ENCODE measurements around the gene ITGB3.

The ITGB3 gene

GRCh38 chr17:47205419-47205963, 48.1 kb upstream of the ITGB3 start:
- H3K36me3 ChIP-seq (ENCODE audit: control insufficient read depth, low read length) = peaks cover 3% of the 10 kb centered on the region; the same call in 1 of the 2 replicates
- H3K9me3 ChIP-seq (ENCODE audit: control insufficient read depth, insufficient read depth, low read length) = no peaks in the 10 kb centered on the region
- peak overlapping the region; percentile 76 for H3K27ac ChIP-seq (ENCODE audit: low read depth, low read length)
- no peaks in the 10 kb centered on the region for H4K20me1 ChIP-seq (ENCODE audit: control insufficient read depth, insufficient read depth, low read depth, low read length)
- no peak for TF ChIP-seq CTCF (IDR thresholded peaks at IDR 0.05; ENCODE audit: low read depth, low read length, poor library complexity, severe bottlenecking)
- no peak for TF ChIP-seq EZH2phosphoT487 (IDR thresholded peaks at IDR 0.05; ENCODE audit: borderline replicate concordance, low read length)
- H3K4me1 ChIP-seq (ENCODE audit: control insufficient read depth, low read length) = peaks cover 77% of the 10 kb centered on the region
- H3K79me2 ChIP-seq (ENCODE audit: control insufficient read depth, low read length) = no peaks in the 10 kb centered on the region
- H3K4me2 ChIP-seq (ENCODE audit: low read length) = peak overlapping the region; percentile 77
- H3K4me3 ChIP-seq (ENCODE audit: low read length) = peak overlapping the region; percentile 60
- H3K27me3 ChIP-seq (ENCODE audit: control insufficient read depth, low read length) = no peaks in the 10 kb centered on the region
- no peaks in the 10 kb centered on the region for H3K9me2 ChIP-seq (replicated peaks; ENCODE audit: control insufficient read depth, low read length)
- peaks cover 28% of the 10 kb centered on the region; the same call in 1 of the 2 replicates for H3F3A ChIP-seq (ENCODE audit: control insufficient read depth, insufficient read depth)

GRCh38 chr17:47207143-47208067, 46.2 kb upstream of the ITGB3 start:
- H4K20me1 ChIP-seq (ENCODE audit: control insufficient read depth, insufficient read depth, low read depth, low read length) = no peaks in the 10 kb centered on the region
- peak overlapping the region; percentile 77 for H3K4me2 ChIP-seq (ENCODE audit: low read length)
- peak overlapping the region; percentile 76 for H3K27ac ChIP-seq (ENCODE audit: low read depth, low read length)
- no peaks in the 10 kb centered on the region for H3K79me2 ChIP-seq (ENCODE audit: control insufficient read depth, low read length)
- peaks cover 70% of the 10 kb centered on the region for H3K4me1 ChIP-seq (ENCODE audit: control insufficient read depth, low read length)
- TF ChIP-seq EZH2phosphoT487 (IDR thresholded peaks at IDR 0.05; ENCODE audit: borderline replicate concordance, low read length) (no peak), CTCF (IDR thresholded peaks at IDR 0.05; ENCODE audit: low read depth, low read length, poor library complexity, severe bottlenecking) (no peak)
- peak overlapping the region; percentile 44 for H3K4me3 ChIP-seq (ENCODE audit: low read length)
- H3K9me3 ChIP-seq (ENCODE audit: control insufficient read depth, insufficient read depth, low read length) = no peaks in the 10 kb centered on the region
- peaks cover 3% of the 10 kb centered on the region; the same call in 1 of the 2 replicates for H3K36me3 ChIP-seq (ENCODE audit: control insufficient read depth, low read length)
- H3F3A ChIP-seq (ENCODE audit: control insufficient read depth, insufficient read depth) = peaks cover 24% of the 10 kb centered on the region; the same call in 1 of the 2 replicates
- H3K27me3 ChIP-seq (ENCODE audit: control insufficient read depth, low read length) = no peaks in the 10 kb centered on the region
- no peaks in the 10 kb centered on the region for H3K9me2 ChIP-seq (replicated peaks; ENCODE audit: control insufficient read depth, low read length)

GRCh38 chr17:47208744-47209488, 44.7 kb upstream of the ITGB3 start, which contains the start of gene MYL4:
MYL4 (plus strand) TSS chr17:47209348; CDS start chr17:47209423, 75 bp downstream.
- no peaks in the 10 kb centered on the region for H3K9me3 ChIP-seq (ENCODE audit: control insufficient read depth, insufficient read depth, low read length)
- TF ChIP-seq EZH2phosphoT487 (IDR thresholded peaks at IDR 0.05; ENCODE audit: borderline replicate concordance, low read length) = no peak

More at GRCh38 chr17:47208744-47209488, 44.7 kb upstream of the ITGB3 start, which contains the start of gene MYL4:
- peak within 1 kb of the TSS; percentile 44 for H3K4me3 ChIP-seq (ENCODE audit: low read length)
- H3K36me3 ChIP-seq (ENCODE audit: control insufficient read depth, low read length) = peaks cover 3% of the 10 kb centered on the region; the same call in 1 of the 2 replicates
- H3K27ac ChIP-seq (ENCODE audit: low read depth, low read length) = peak within 1 kb of the TSS; percentile 76; the same call in 1 of the 2 replicates
- peak within 1 kb of the TSS; percentile 77 for H3K4me2 ChIP-seq (ENCODE audit: low read length)
- H3K4me1 ChIP-seq (ENCODE audit: control insufficient read depth, low read length) = peaks cover 66% of the 10 kb centered on the region
- no peaks in the 10 kb centered on the region for H3K27me3 ChIP-seq (ENCODE audit: control insufficient read depth, low read length)
- no peaks in the 10 kb centered on the region for H4K20me1 ChIP-seq (ENCODE audit: control insufficient read depth, insufficient read depth, low read depth, low read length)
- no peaks in the 10 kb centered on the region for H3K79me2 ChIP-seq (ENCODE audit: control insufficient read depth, low read length)
- H3F3A ChIP-seq (ENCODE audit: control insufficient read depth, insufficient read depth) = peaks cover 22% of the 10 kb centered on the region; the same call in 1 of the 2 replicates
- no peaks in the 10 kb centered on the region for H3K9me2 ChIP-seq (replicated peaks; ENCODE audit: control insufficient read depth, low read length)

Measured in DOHH2 (cell line).